ENCODE results near the gene CNRIP1. TPM values are rescaled to one million over a fixed set of nuclear protein-coding genes. Genes with fewer than 3 reads are reported as not detected.

CNRIP1 gene
- polyA plus RNA-seq, 1 donor (not counting 4 experiments of a cell fraction or from before 2014, with no cell fraction given): 0.04 TPM

- Histone ChIP-seq H3K9me1 (ENCODE audit: control insufficient read depth, extremely low read depth, insufficient read depth, low read length) (no peaks in the 10 kb centered on the region), H4K20me1 (ENCODE audit: control insufficient read depth, extremely low read depth, insufficient read depth, low read length) (no peaks in the 10 kb centered on the region), H2AFZ (ENCODE audit: control insufficient read depth, low read length) (no peak overlapping the region), H3K4me1 (ENCODE audit: control insufficient read depth, extremely low read depth, insufficient read depth, low read length) (peaks cover 15% of the 10 kb centered on the region), H3K4me2 (ENCODE audit: control insufficient read depth, extremely low read depth, insufficient read depth, low read depth, low read length) (no peak overlapping the region), H3K27me3 (ENCODE audit: control insufficient read depth, extremely low read depth, insufficient read depth, low read length) (no peaks in the 10 kb centered on the region), H3K4me3 (ENCODE audit: control insufficient read depth in 2 of 3, extremely low read depth in 1 of 3, insufficient read depth in 2 of 3, low read depth in 1 of 3, low read length in 3 of 3) (no peak overlapping the region), H3K79me2 (ENCODE audit: control insufficient read depth, insufficient read depth, low read length) (no peaks in the 10 kb centered on the region), H3K9me3 (ENCODE audit: control insufficient read depth, low read depth, low read length) (no peaks in the 10 kb centered on the region), H3K9ac (ENCODE audit: control insufficient read depth, extremely low read depth, insufficient read depth, low read length) (no peak overlapping the region), H3K36me3 (ENCODE audit: control insufficient read depth in 2 of 2, extremely low read depth in 1 of 2, insufficient read depth in 2 of 2, low read length in 2 of 2) (no peaks in the 10 kb centered on the region), H3K27ac (ENCODE audit: control insufficient read depth, insufficient read depth, low read length) (no peak overlapping the region)
- TF ChIP-seq EZH2 (IDR thresholded peaks at IDR 0.05; ENCODE audit: low read length): no peak
- TF ChIP-seq, protein P1, sequence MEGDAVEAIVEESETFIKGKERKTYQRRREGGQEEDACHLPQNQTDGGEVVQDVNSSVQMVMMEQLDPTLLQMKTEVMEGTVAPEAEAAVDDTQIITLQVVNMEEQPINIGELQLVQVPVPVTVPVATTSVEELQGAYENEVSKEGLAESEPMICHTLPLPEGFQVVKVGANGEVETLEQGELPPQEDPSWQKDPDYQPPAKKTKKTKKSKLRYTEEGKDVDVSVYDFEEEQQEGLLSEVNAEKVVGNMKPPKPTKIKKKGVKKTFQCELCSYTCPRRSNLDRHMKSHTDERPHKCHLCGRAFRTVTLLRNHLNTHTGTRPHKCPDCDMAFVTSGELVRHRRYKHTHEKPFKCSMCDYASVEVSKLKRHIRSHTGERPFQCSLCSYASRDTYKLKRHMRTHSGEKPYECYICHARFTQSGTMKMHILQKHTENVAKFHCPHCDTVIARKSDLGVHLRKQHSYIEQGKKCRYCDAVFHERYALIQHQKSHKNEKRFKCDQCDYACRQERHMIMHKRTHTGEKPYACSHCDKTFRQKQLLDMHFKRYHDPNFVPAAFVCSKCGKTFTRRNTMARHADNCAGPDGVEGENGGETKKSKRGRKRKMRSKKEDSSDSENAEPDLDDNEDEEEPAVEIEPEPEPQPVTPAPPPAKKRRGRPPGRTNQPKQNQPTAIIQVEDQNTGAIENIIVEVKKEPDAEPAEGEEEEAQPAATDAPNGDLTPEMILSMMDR (optimal IDR thresholded peaks at IDR 0.05 in 1 of 3, IDR thresholded peaks at IDR 0.05 in 1 of 3, conservative IDR thresholded peaks at IDR 0.05 in 1 of 3; ENCODE audit: extremely low read depth in 1 of 3, insufficient read depth in 2 of 3, low read length in 3 of 3): no peak
- dilution Hi-C loops (cut with MboI; ENCODE audit: extremely low pct_ligation_motif_present, low sequenced_read_pairs): no loop called here
- no peak for FAIRE-seq
- DNase-seq (ENCODE audit: low read depth, low spot score): no peak
Measured at GRCh38 chr2:68366083-68366560, 46.4 kb upstream of the CNRIP1 start.

GRCh38 chr2:68365087-68365486 is 45.3 kb upstream of the CNRIP1 start, which contains the start of gene PLEK:
Gene PLEK (plus strand): TSS chr2:68365282. CDS start chr2:68365352, 70 bp downstream.
- no peaks in the 10 kb centered on the region for H3K9me3 ChIP-seq (ENCODE audit: control insufficient read depth, low read depth, low read length)
- no peaks in the 10 kb centered on the region for H3K79me2 ChIP-seq (ENCODE audit: control insufficient read depth, insufficient read depth, low read length)
- H2AFZ ChIP-seq (ENCODE audit: control insufficient read depth, low read length): no peak within 1 kb of the TSS
- no peak for TF ChIP-seq EZH2 (IDR thresholded peaks at IDR 0.05; ENCODE audit: low read length)
- TF ChIP-seq, protein P1 (optimal IDR thresholded peaks at IDR 0.05 in 1 of 3, IDR thresholded peaks at IDR 0.05 in 1 of 3, conservative IDR thresholded peaks at IDR 0.05 in 1 of 3; ENCODE audit: extremely low read depth in 1 of 3, insufficient read depth in 2 of 3, low read length in 3 of 3): no peak
- H3K4me3 ChIP-seq (ENCODE audit: control insufficient read depth in 2 of 3, extremely low read depth in 1 of 3, insufficient read depth in 2 of 3, low read depth in 1 of 3, low read length in 3 of 3): no peak within 1 kb of the TSS
- H3K27ac ChIP-seq (ENCODE audit: control insufficient read depth, insufficient read depth, low read length): no peak within 1 kb of the TSS
- FAIRE-seq: no peak
- dilution Hi-C loops (cut with MboI; ENCODE audit: extremely low pct_ligation_motif_present, low sequenced_read_pairs): no loop called here
- no peaks in the 10 kb centered on the region for H3K36me3 ChIP-seq (ENCODE audit: control insufficient read depth in 2 of 2, extremely low read depth in 1 of 2, insufficient read depth in 2 of 2, low read length in 2 of 2)
- no peaks in the 10 kb centered on the region for H3K9me1 ChIP-seq (ENCODE audit: control insufficient read depth, extremely low read depth, insufficient read depth, low read length)
- H3K4me2 ChIP-seq (ENCODE audit: control insufficient read depth, extremely low read depth, insufficient read depth, low read depth, low read length): no peak within 1 kb of the TSS
- H3K4me1 ChIP-seq (ENCODE audit: control insufficient read depth, extremely low read depth, insufficient read depth, low read length): peaks cover 15% of the 10 kb centered on the region
- H3K9ac ChIP-seq (ENCODE audit: control insufficient read depth, extremely low read depth, insufficient read depth, low read length): no peak within 1 kb of the TSS
- no peaks in the 10 kb centered on the region for H4K20me1 ChIP-seq (ENCODE audit: control insufficient read depth, extremely low read depth, insufficient read depth, low read length)
- no peaks in the 10 kb centered on the region for H3K27me3 ChIP-seq (ENCODE audit: control insufficient read depth, extremely low read depth, insufficient read depth, low read length)
- DNase-seq (ENCODE audit: low read depth, low spot score): no peak
